NCI-H1105 treated with DMSO at 0.1 percent for 48 hours (cell line): ENCODE results near the gene RBM6.

ENCODE experiments used
- DNase-seq: peaks from one replicate; lab custom pipeline; 2025; lab: John Stamatoyannopoulos, UW

The RBM6 gene

DNA sequence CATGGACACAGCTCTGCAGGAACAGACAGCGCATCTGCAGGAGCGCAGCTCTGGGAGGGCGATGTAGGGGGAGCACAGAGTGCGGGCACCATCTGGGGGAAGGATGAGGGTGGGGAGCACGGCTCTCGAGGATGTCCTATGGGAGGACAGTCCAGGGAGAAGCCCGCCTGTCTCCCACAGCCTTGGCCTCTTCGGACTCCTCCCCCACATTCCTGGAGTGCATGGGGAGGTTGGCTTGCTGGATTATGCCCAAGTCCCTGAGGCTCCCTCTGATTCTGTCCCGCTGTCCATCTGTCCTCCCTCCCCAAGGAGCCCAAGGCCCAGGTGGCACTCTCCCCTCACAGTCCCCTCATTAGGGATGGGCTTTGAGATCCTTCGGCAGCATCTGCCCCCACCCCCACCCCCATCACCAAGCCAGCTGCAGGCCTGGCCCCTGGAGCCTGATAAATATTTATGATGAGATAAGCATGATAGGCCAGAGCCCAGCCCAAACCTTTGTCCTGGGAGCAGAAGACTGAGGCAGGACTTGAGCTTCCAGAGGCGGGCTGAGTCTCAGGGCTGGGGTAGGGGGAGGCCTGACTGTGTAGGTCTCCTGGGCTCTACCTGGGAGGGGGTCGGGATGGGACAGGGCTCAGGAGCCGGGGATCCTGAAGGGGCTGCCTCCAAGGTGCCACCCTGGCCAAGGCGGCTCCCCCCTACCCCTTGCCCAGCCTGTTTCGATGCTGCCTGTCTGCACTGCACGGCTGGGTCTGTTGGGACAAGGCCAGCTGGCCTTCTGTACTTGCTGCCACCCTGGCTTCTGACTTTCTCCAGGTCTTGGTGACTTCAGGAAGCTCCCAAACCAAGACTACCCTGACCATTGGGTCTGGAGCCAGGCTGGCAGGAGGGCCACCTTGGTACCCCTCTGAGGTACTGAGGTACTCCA, 186.6 kb downstream of the RBM6 start:
- DNase-seq: no peak
